ENCODE data around the gene SFT2D2. TPM values are rescaled to one million over a fixed set of nuclear protein-coding genes. Genes with fewer than 3 reads are reported as not detected.

Gene SFT2D2
- total RNA-seq, 2 experiments from 2014 or later: 41.4 to 41.9 TPM

DNA sequence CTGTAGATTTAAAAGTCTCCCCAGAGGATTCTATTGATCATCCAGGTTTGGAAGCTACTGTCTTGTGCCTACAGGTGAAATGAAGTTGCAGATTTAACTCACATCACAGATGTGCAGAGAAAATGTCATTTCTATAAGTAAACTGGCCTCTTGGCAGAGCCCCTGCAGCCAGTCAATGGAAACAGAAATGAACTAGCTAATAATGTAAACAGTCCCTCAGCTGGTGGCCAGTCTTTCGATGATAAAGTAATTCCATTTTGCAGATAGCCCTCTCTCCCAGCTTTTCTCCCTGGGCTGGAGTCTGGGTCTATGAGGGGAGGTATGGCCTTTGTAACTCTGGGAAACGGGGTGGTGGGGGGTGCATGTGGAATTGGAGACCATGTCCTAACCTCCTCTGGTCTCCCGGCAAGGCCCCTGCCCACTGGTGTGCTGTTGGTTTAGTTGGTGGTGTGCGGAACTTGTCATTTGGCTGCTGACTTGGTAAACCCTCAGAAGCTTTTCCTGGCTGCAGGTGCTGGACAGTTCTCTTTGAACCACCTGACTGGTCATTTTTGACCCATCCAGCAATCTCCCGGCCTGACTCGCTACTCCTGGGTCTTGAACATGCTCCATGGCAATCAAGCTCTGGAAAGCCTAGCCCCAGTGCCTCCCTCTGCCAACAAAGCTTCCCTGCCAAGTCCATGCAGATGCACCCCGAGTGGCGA lies 69.8 kb downstream of the SFT2D2 start:
- ChIA-PET CTCF (interaction anchor here (0.6 kb wide), 2 partner anchors 11 to 50 kb away, joined by 3 read pairs; no protein-coding TSS in a partner anchor), POLR2A (no interaction called here)

GRCh38 chr1:168297019-168297730 lies 71.4 kb downstream of the SFT2D2 start:
- ChIA-PET CTCF (no interaction called here), POLR2A (no interaction called here)

- POLR2A ChIA-PET: no interaction called here
- CTCF ChIA-PET: no interaction called here
Observed at GRCh38 chr1:168298446-168298845, 72.6 kb downstream of the SFT2D2 start.

DNA sequence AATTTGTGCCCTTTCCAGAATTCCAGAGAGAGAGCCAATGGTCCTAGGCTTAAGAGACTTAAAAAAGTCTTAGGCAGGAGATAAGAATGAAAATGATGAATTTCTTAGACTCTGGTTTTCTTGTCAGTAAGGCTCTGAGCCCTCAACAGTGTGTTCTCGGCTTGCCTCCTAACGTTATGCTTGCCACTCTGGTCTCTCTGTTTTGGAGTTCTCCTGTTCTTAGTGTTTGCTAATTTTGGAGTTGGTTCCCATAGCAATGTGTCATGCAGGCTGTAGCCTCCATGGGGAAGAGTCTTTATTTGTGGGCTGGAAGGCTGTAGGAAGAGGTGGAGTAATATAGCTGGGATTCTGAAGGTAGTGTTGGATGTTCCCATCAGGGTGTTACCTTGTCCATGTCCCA lies 74.8 kb downstream of the SFT2D2 start:
- ChIA-PET CTCF (no interaction called here), POLR2A (no interaction called here)

- POLR2A ChIA-PET: no interaction called here
- CTCF ChIA-PET: no interaction called here
Observed at GRCh38 chr1:168301664-168302320, 76.0 kb downstream of the SFT2D2 start.

Other genes starting within 250 kb of the SFT2D2 start
- gene GPR161, start 89.1 kb upstream of the SFT2D2 start, total RNA-seq: under 1 TPM; 0.46 to 0.59 TPM
- 10 to 100 TPM; 40.4 to 43.4 TPM for gene TIPRL, start 47.0 kb upstream of the SFT2D2 start, total RNA-seq
- gene TBX19, start 54.9 kb downstream of the SFT2D2 start, total RNA-seq: under 1 TPM; 0.80 to 0.82 TPM

All from activated CD8-positive, alpha-beta memory T cell treated with anti-CD3 and anti-CD28 coated beads for 36 hours (primary cell).